C4-2B (cell line): Measurements from ENCODE around the gene CARS1.
"Not testable (repeated sequence)": the region's sequence is repeated elsewhere in the genome, so short reads cannot be mapped to it uniquely, and the experiment has no call there.

Experiments
- H3K27ac ChIP-seq: fragments of 450-650 bp; 2 replicates; pipeline ENCODE4 v1.5.1; 2017
- ZFX ChIP-seq: fragments of 450-650 bp; IDR thresholded peaks from 2 replicates; pipeline ENCODE4 v1.6.1; 2017
- TF ChIP-seq, protein P1 (sequence below): fragments of 450-650 bp; conservative IDR thresholded peaks from 2 replicates; pipeline ENCODE4 v1.5.1; 2017; ENCODE audit warnings: mild to moderate bottlenecking

Gene CARS1

DNA sequence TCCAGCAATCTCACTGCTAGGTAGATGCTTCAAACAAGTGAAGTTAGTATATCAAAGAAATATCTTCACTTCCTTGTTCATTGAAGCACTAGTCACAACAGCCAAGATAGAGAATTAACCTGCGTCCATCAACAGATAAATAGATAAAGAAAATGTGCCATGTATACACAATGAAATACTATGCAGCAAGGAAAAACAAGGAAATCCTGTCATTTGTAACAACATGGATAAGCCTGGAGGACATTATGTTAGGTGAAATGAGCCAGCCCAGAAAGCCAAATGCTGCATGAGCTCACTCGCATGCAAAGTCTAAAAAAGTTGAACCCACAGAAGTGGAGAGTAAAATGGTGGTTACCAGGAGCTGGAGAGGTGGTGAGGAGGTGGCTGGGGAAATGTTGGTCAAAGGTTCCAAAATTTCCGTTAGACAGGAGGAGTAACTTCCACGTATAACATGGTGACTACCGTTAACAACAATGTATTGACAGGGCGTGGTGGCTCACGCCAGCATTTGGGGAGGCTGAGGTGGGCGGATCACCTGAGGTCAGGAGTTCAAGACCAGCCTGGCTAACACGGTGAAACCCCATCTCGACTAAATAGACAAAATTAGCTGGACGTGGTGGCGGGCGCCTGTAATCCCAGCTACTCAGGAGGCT is 23.6 kb upstream of the CARS1 start:
- no peak overlapping the region for H3K27ac ChIP-seq
- TF ChIP-seq ZFX = no peak
- TF ChIP-seq, protein P1, sequence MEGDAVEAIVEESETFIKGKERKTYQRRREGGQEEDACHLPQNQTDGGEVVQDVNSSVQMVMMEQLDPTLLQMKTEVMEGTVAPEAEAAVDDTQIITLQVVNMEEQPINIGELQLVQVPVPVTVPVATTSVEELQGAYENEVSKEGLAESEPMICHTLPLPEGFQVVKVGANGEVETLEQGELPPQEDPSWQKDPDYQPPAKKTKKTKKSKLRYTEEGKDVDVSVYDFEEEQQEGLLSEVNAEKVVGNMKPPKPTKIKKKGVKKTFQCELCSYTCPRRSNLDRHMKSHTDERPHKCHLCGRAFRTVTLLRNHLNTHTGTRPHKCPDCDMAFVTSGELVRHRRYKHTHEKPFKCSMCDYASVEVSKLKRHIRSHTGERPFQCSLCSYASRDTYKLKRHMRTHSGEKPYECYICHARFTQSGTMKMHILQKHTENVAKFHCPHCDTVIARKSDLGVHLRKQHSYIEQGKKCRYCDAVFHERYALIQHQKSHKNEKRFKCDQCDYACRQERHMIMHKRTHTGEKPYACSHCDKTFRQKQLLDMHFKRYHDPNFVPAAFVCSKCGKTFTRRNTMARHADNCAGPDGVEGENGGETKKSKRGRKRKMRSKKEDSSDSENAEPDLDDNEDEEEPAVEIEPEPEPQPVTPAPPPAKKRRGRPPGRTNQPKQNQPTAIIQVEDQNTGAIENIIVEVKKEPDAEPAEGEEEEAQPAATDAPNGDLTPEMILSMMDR = no peak

DNA sequence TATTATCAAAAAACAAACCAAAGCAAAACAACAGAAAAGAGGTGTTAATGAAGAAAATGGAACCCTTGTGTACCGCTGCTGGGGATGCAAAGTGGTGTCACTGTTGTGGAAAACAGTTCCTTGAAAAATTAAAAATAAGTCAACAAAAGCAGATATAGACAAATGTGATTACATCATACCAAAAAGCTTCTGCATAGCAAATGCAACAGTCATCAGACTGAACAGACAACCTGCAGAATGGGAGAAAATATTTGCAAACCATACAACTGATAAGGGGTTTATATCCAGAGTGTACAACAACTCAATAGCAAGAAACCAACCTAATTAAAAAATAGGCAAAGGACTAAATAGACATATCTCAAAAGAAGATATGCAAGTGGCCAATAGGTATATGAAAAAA is 22.9 kb upstream of the CARS1 start:
- TF ChIP-seq, protein P1 = no peak
- TF ChIP-seq ZFX = no peak

DNA sequence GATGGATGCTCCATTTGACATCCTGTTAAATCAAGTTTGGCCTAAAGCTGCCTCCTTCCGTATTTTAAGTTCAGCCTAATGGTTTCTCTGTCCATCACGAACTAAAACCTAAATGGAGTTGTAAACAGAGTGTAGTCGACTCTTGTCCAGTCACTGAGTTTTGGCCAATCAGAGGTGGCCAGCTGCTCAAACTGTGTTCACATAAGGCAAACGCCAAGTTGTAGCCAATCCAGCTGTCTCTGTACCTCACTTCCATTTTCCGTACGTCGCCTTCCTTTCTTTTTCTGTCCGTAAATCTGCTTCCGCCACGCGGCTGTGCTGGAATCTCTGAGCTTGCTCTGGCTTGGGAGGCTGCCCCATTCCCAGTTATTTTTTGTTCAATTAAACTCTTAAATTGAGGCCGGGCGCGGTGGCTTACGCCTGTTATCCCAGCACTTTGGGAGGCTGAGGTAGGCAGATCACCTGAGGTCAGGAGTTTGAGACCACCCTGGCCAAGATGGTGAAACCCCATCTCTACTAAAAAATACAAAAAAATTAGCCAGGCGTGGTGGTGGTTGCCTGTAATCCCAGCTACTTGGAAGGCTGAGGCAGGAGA is 20.7 kb upstream of the CARS1 start:
- TF ChIP-seq, protein P1 = no peak
- no peak for TF ChIP-seq ZFX
- H3K27ac ChIP-seq = no peak overlapping the region

More for the DNA sequence above, 22.9 kb upstream of the CARS1 start:
- H3K27ac ChIP-seq = no peak overlapping the region

DNA sequence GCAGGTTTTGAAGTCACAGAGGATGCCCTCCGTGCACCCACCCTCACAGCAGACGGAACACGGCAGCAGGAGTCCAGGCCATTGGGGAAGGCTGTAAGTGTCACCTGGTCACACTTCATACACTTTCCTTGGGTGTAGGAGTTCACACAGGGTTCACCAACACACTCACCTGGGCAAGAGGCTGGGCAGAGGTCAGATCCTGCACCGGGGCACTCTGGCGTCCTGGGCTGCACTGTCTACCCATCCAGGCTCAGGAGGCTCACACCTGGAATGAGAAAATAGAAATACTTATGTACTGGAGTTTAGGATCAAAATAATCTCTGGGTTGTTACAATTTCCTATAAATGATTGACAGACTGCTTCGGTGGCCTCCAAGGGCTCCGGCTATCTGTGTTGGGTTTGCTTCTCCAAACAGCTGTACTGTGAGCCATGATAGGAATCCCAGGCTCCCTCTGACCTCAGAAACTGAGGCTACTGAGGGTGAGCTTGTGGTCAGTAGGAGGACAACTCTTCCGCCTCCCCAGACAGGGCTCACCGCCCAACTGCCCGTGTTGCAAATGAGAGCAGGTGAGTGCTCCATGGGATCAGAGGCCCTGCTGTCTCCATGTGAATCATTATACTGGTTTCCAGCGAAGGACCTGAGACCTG is 20.1 kb upstream of the CARS1 start:
- TF ChIP-seq, protein P1 = no peak
- TF ChIP-seq ZFX = no peak
- no peak overlapping the region for H3K27ac ChIP-seq

DNA sequence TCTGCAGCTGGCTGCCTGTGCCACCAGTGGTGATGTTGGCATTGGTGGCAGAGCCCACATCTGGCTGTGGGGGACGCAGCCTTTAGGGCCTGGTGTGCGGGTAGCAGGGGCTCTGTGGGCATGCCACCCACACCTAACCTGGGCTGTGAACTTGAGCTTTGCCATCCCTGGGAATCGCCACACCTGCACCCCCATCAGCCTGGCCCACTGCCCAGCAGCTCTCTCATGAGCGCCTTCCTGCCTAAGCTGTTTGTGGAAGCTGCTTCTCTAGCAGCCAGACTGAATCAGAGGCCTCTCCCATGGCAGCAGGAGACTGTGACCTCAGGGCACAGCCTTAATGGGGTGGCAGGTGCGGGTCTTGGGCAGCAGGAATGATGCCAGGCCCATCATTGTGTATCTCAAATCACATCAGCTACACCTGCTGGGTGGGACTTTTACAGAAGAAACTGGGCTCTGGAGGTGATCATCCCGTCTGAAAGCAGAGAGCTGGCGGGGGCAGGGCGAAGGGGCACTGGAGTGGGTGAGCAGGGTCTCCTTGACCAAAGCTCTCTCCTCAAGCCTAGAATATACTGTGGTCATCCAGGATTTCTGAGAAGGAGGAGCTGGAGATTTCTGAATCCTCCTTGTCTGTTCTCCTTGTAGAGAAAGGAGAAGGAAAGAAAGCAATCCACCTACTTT is 17.8 kb upstream of the CARS1 start:
- H3K27ac ChIP-seq = no peak overlapping the region

DNA sequence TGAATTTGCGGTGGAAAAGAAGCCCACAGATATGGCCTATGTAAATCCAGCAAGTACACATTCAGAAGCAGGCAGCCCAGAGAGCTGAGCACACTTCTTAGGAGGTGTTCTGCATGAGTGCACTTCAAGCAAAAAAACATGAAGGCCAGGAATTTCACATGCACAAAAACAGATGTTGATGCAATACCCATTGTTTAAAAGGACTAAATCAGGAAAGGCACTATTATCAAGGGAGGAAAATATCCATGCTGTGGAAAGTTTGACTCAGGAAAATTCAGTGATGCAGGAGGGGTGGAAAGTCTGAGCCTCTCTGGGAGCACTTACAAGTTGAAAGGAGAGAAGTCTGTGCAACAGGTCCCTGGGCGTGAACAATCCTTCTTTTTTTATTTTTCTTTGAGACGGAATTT is 15.8 kb upstream of the CARS1 start:
- H3K27ac ChIP-seq = no peak overlapping the region
- TF ChIP-seq ZFX = no peak
- TF ChIP-seq, protein P1 = no peak

More for the DNA sequence above, 17.8 kb upstream of the CARS1 start:
- TF ChIP-seq, protein P1 = no peak
- TF ChIP-seq ZFX = no peak

DNA sequence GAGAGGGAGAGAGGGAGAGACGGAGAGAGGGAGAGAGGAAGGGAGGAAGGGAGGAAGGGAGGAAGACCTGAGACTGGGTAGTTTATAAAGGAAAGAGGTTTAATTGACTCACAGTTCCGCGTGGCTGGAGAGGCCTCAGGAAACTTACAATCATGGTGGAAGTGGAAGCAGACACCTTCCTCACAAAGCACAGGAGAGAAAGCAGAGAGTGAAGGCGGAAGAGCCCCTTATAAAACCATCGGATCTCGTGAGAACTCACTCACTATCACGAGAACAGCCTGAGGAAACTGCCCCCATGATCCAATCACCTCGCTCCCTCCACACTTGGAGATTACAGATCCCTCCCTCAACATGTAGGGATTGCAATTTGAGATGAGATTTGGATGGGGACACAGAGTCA is 12.2 kb upstream of the CARS1 start:
- no peak overlapping the region for H3K27ac ChIP-seq

DNA sequence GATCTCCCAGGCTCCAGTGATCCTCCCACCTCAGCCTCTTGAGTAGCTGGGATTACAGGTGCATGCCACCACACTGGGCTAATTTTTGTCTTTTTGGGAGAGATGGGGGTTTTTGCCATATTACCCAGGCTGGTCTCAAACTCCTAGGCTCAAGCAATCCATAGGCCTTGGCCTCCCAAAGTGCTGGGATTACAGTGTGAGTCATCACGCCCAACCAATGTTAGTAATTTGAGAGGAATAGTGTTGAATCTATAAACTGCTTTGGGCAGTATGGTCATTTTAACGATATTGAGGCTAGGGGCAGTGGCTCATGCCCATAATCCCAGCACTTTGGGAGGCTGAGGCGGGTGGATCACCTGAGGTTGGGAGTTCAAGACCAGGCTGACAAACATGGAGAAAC is 9.1 kb upstream of the CARS1 start:
- H3K27ac ChIP-seq = not testable (repeated sequence)

More for the DNA sequence above, 12.2 kb upstream of the CARS1 start:
- no peak for TF ChIP-seq ZFX
- TF ChIP-seq, protein P1 = no peak

DNA sequence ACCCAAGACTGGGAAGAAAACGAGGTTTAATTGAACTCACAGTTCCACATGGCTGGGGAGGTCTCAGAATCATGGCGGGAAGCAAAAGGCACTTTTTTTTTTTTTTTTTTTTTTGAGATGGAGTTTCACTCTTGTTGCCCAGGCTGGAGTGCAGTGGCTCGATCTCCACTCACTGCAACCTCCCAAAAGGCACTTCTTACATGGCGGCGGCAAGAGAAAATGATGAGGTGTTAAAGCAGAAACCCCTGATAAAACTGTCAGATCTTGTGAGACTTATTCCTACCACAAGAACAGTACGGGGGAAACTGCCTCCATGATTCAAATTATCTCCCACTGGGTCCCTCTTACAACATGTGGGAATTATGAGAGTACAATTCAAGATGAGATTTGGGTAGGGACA is 7.5 kb upstream of the CARS1 start:
- not testable (repeated sequence) for H3K27ac ChIP-seq

DNA sequence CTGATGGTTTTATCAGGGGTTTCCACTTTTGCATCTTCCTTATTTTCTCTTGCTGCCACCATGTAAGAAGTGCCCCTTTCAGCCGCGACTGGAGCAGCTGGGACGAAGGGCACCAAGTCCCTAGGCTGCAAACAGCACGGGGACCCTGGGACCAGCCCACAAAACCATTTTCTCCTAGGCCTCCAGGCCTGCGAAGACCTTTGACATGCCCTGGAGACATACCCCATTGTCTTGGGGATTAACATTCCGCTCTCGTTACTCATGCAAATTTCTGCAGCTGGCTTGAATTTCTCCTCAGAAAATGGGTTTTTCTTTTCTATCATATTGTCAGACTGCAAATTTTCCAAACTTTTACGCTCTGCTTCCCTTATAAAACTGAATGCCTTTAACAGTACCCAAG is 6.7 kb upstream of the CARS1 start:
- H3K27ac ChIP-seq = not testable (repeated sequence)

DNA sequence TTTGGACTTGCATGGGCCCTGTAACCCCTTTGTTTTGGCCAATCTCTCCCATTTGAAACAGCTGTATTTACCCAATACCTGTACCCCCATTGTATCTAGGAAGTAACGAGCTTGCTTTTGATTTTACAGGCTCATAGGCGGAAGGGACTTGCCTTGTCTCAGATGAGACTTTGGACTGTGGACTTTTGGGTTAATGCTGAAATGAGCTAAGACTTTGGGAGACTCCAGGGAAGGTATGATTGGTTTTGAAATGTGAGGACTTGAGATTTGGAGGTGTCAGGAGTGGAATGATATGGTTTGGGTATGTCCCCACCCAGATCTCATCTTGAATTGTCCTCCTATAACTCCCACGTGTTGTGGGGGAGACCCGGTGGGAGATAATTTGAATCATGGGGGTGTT is 6.2 kb upstream of the CARS1 start:
- H3K27ac ChIP-seq = not testable (repeated sequence)
